ENCODE measurements around the gene TNFAIP8L2. TPM values are rescaled to one million over a fixed set of nuclear protein-coding genes. Genes with fewer than 3 reads are reported as not detected.

The TNFAIP8L2 gene
- total and polyA plus RNA-seq, 2 of the 4 experiments (the other 2 are of a cell fraction), result not detected

GRCh38 chr1:151133018-151133806, 23.2 kb upstream of the TNFAIP8L2 start:
- H3K18ac ChIP-seq (ENCODE audit: low read depth, low read length), result no peak overlapping the region
- POLR2A ChIA-PET (ENCODE audit: unreplicated experiment), result no interaction called here
- DNase-seq, result peak; percentile 28
- in situ Hi-C loops (cut with MboI; ENCODE audit: low sequenced_read_pairs) (no loop called here), dilution Hi-C loops (cut with HindIII; ENCODE audit: low sequenced_read_pairs, unreplicated experiment) (no loop called here), intact Hi-C loops (cut with micrococcal nuclease) (no loop called here)
- H4K91ac ChIP-seq (ENCODE audit: insufficient read depth, low read depth, low read length), result no peak overlapping the region
- no peak overlapping the region for H3K9ac ChIP-seq (ENCODE audit: low read depth, low read length)
- H2AK9ac ChIP-seq (replicated peaks; ENCODE audit: low read depth, low read length, poor library complexity), result no peak overlapping the region
- H3K9me3 ChIP-seq (ENCODE audit: control insufficient read depth, insufficient read depth, low read length), result no peaks in the 10 kb centered on the region
- H3K56ac ChIP-seq (ENCODE audit: extremely low read depth, insufficient read depth, low read length), result no peak overlapping the region
- no peaks in the 10 kb centered on the region for H4K20me1 ChIP-seq (ENCODE audit: insufficient read depth, low read length)
- no peak overlapping the region for H3K23ac ChIP-seq (ENCODE audit: low read depth, low read length)
- no peak overlapping the region for H3K4ac ChIP-seq (ENCODE audit: low read depth, low read length)
- CTCF ChIA-PET, result no interaction called here
- H2BK20ac ChIP-seq (ENCODE audit: low read depth, low read length), result no peak overlapping the region
- TF ChIP-seq RCOR1 (IDR thresholded peaks at IDR 0.05; ENCODE audit: insufficient replicate concordance, low read length) (no peak), BHLHE40 (IDR thresholded peaks at IDR 0.05; ENCODE audit: low read depth, low read length) (no peak), FOS (IDR thresholded peaks at IDR 0.05; ENCODE audit: low read depth, low read length) (no peak)
- no peak overlapping the region for H4K8ac ChIP-seq (ENCODE audit: low read depth in 2 of 2, low read length in 2 of 2)
- H3K14ac ChIP-seq (replicated peaks; ENCODE audit: low read depth, low read length), result no peak overlapping the region
- no peak overlapping the region for H2BK5ac ChIP-seq (ENCODE audit: low read depth, low read length, poor library complexity, severe bottlenecking)
- H3K27ac ChIP-seq (ENCODE audit: insufficient read depth, low read length), result no peak overlapping the region
- ATAC-seq (ENCODE audit: low read depth), result no peak
- H4K5ac ChIP-seq (ENCODE audit: low read depth, low read length), result no peak overlapping the region
- H3K79me1 ChIP-seq (ENCODE audit: low read depth in 1 of 2, low read length in 2 of 2), result no peaks in the 10 kb centered on the region
- BruUV-seq (replicated peaks), result no TSS peak
- no peaks in the 10 kb centered on the region for H3K9me1 ChIP-seq (ENCODE audit: insufficient read depth, low read length)
- no peak overlapping the region for H2BK15ac ChIP-seq (ENCODE audit: low read depth, low read length)
- no peak overlapping the region for H3K4me2 ChIP-seq (ENCODE audit: low read depth, low read length)
- 74% methylated on average over 15 of the region's 65 CpGs; no CpG with 5 or more reads in 1 of the 2 experiments for WGBS, 2 experiments (ENCODE audit: extremely low coverage in 2 of 2, insufficient read length in 1 of 2)
- H2BK120ac ChIP-seq (ENCODE audit: low read depth, low read length), result no peak overlapping the region
- no peaks in the 10 kb centered on the region for H3K4me1 ChIP-seq (ENCODE audit: control insufficient read depth, insufficient read depth, low read length)
- no peak overlapping the region for H3K4me3 ChIP-seq (ENCODE audit: insufficient read depth, low read depth, low read length)
- peaks cover 9% of the 10 kb centered on the region for H3K27me3 ChIP-seq (ENCODE audit: control insufficient read depth, insufficient read depth, low read length)
- H3K36me3 ChIP-seq (ENCODE audit: control insufficient read depth, insufficient read depth, low read length), result peaks cover 7% of the 10 kb centered on the region; the same call in 1 of the 2 replicates
- H2AFZ ChIP-seq (replicated peaks; ENCODE audit: low read length, poor library complexity), result no peak overlapping the region
- H2AK5ac ChIP-seq (ENCODE audit: low read depth, low read length), result no peak overlapping the region

Data from IMR-90 (cell line).